ENCODE data around the gene CLDN14.

CLDN14 gene

GRCh38 chr21:36479415-36480402 is at the start of gene CLDN14:
Gene CLDN14 (minus strand): TSS chr21:36480122. CDS start chr21:36461695, 18,427 bp downstream.
- no peak for DNase-seq

GRCh38 chr21:36528716-36529115 is 48.8 kb upstream of the CLDN14 start:
- DNase-seq = no peak

GRCh38 chr21:36527317-36527716 is 47.4 kb upstream of the CLDN14 start:
- DNase-seq = no peak

GRCh38 chr21:36526104-36526503 is 46.2 kb upstream of the CLDN14 start:
- no peak for DNase-seq

GRCh38 chr21:36524477-36524876 is 44.6 kb upstream of the CLDN14 start:
- no peak for DNase-seq

- DNase-seq = no peak
These were observed 42.4 kb upstream of the CLDN14 start for GRCh38 chr21:36522219-36522808.

- no peak for DNase-seq
These were observed 39.1 kb upstream of the CLDN14 start for GRCh38 chr21:36518883-36519492.

GRCh38 chr21:36517366-36518075 is 37.6 kb upstream of the CLDN14 start:
- no peak for DNase-seq

GRCh38 chr21:36516281-36516680 is 36.4 kb upstream of the CLDN14 start:
- DNase-seq = no peak

- no peak for DNase-seq
These were observed 33.5 kb upstream of the CLDN14 start for GRCh38 chr21:36513430-36513829.

GRCh38 chr21:36512971-36513370 is 33.0 kb upstream of the CLDN14 start:
- DNase-seq = no peak

GRCh38 chr21:36511484-36512220 is 31.7 kb upstream of the CLDN14 start:
- DNase-seq = no peak

- no peak for DNase-seq
These were observed 31.0 kb upstream of the CLDN14 start for GRCh38 chr21:36510911-36511310.

- no peak for DNase-seq
These were observed 30.2 kb upstream of the CLDN14 start for GRCh38 chr21:36509973-36510664.

- no peak for DNase-seq
These were observed 29.0 kb upstream of the CLDN14 start for GRCh38 chr21:36508948-36509347.

GRCh38 chr21:36507397-36508018 is 27.6 kb upstream of the CLDN14 start:
- DNase-seq = no peak

- DNase-seq = no peak
These were observed 26.6 kb upstream of the CLDN14 start for GRCh38 chr21:36506482-36506881.

GRCh38 chr21:36504067-36505058 is 24.4 kb upstream of the CLDN14 start:
- DNase-seq = peak; percentile 55

GRCh38 chr21:36502365-36502764 is 22.4 kb upstream of the CLDN14 start:
- no peak for DNase-seq

GRCh38 chr21:36501589-36501892 is 21.6 kb upstream of the CLDN14 start:
- DNase-seq = no peak
